ENCODE data around the gene SF1.
A peak's percentile ranks its signal among the peaks of the same experiment; 100 is the strongest.

The SF1 gene

GRCh38 chr11:64768300-64768694 lies 10.0 kb downstream of the SF1 start:
- H3K27me3 ChIP-seq (ENCODE audit: insufficient read depth, low read length, poor library complexity, severe bottlenecking): no peaks in the 10 kb centered on the region
- H4K20me1 ChIP-seq (ENCODE audit: insufficient read depth, low read length, poor library complexity, severe bottlenecking): peaks cover 99% of the 10 kb centered on the region
- H3K4me1 ChIP-seq (ENCODE audit: insufficient read depth, low read length, poor library complexity, severe bottlenecking): peaks cover 54% of the 10 kb centered on the region
- H3K9me2 ChIP-seq (replicated peaks; ENCODE audit: low read depth, low read length): no peaks in the 10 kb centered on the region
- no peak overlapping the region for H3K9ac ChIP-seq (ENCODE audit: low read depth, low read length, poor library complexity, severe bottlenecking)
- no peaks in the 10 kb centered on the region for H3K9me3 ChIP-seq (ENCODE audit: insufficient read depth, low read depth, low read length)
- no peak overlapping the region for H3K4me2 ChIP-seq (ENCODE audit: low read depth, low read length, poor library complexity, severe bottlenecking)
- H3K79me2 ChIP-seq (ENCODE audit: insufficient read depth, low read length): peaks cover 90% of the 10 kb centered on the region
- peaks cover 96% of the 10 kb centered on the region for H3K36me3 ChIP-seq (ENCODE audit: insufficient read depth, low read length)
- H3K4me3 ChIP-seq (ENCODE audit: low read length, poor library complexity, severe bottlenecking): no peak overlapping the region
- H2AFZ ChIP-seq (ENCODE audit: low read length): no peak overlapping the region
- H3F3A ChIP-seq (ENCODE audit: low read depth): peaks cover 51% of the 10 kb centered on the region
- TF ChIP-seq CTCF (conservative IDR thresholded peaks at IDR 0.05; ENCODE audit: low read length): no peak

- H3K79me2 ChIP-seq (ENCODE audit: insufficient read depth, low read length): peaks cover 88% of the 10 kb centered on the region
- H3K4me1 ChIP-seq (ENCODE audit: insufficient read depth, low read length, poor library complexity, severe bottlenecking): peaks cover 53% of the 10 kb centered on the region
- peak overlapping the region; percentile 4 for H3K4me3 ChIP-seq (ENCODE audit: low read length, poor library complexity, severe bottlenecking)
- H3K9ac ChIP-seq (ENCODE audit: low read depth, low read length, poor library complexity, severe bottlenecking): no peak overlapping the region
- no peaks in the 10 kb centered on the region for H3K9me2 ChIP-seq (replicated peaks; ENCODE audit: low read depth, low read length)
- no peaks in the 10 kb centered on the region for H3K9me3 ChIP-seq (ENCODE audit: insufficient read depth, low read depth, low read length)
- H2AFZ ChIP-seq (ENCODE audit: low read length): no peak overlapping the region
- peak overlapping the region; percentile 32 for H3K4me2 ChIP-seq (ENCODE audit: low read depth, low read length, poor library complexity, severe bottlenecking)
- H3K36me3 ChIP-seq (ENCODE audit: insufficient read depth, low read length): peaks cover 93% of the 10 kb centered on the region
- H3F3A ChIP-seq (ENCODE audit: low read depth): peaks cover 45% of the 10 kb centered on the region
- no peaks in the 10 kb centered on the region for H3K27me3 ChIP-seq (ENCODE audit: insufficient read depth, low read length, poor library complexity, severe bottlenecking)
- peaks cover 98% of the 10 kb centered on the region for H4K20me1 ChIP-seq (ENCODE audit: insufficient read depth, low read length, poor library complexity, severe bottlenecking)
- TF ChIP-seq CTCF (conservative IDR thresholded peaks at IDR 0.05; ENCODE audit: low read length) (peak; percentile 90), EZH2phosphoT487 (IDR thresholded peaks at IDR 0.05; ENCODE audit: borderline replicate concordance) (no peak)
Measured at GRCh38 chr11:64767344-64768299, 10.7 kb downstream of the SF1 start.

- Histone ChIP-seq H3K4me2 (ENCODE audit: low read depth, low read length, poor library complexity, severe bottlenecking) (no peak overlapping the region), H4K20me1 (ENCODE audit: insufficient read depth, low read length, poor library complexity, severe bottlenecking) (peaks cover 97% of the 10 kb centered on the region), H3K36me3 (ENCODE audit: insufficient read depth, low read length) (peaks cover 91% of the 10 kb centered on the region), H3K27me3 (ENCODE audit: insufficient read depth, low read length, poor library complexity, severe bottlenecking) (no peaks in the 10 kb centered on the region), H3K9me3 (ENCODE audit: insufficient read depth, low read depth, low read length) (no peaks in the 10 kb centered on the region), H2AFZ (ENCODE audit: low read length) (no peak overlapping the region), H3F3A (ENCODE audit: low read depth) (peaks cover 40% of the 10 kb centered on the region), H3K4me3 (ENCODE audit: low read length, poor library complexity, severe bottlenecking) (peak overlapping the region; percentile 4), H3K9ac (ENCODE audit: low read depth, low read length, poor library complexity, severe bottlenecking) (no peak overlapping the region), H3K79me2 (ENCODE audit: insufficient read depth, low read length) (peaks cover 85% of the 10 kb centered on the region), H3K9me2 (replicated peaks; ENCODE audit: low read depth, low read length) (no peaks in the 10 kb centered on the region), H3K4me1 (ENCODE audit: insufficient read depth, low read length, poor library complexity, severe bottlenecking) (peaks cover 51% of the 10 kb centered on the region)
- TF ChIP-seq EZH2phosphoT487 (IDR thresholded peaks at IDR 0.05; ENCODE audit: borderline replicate concordance) (no peak), CTCF (conservative IDR thresholded peaks at IDR 0.05; ENCODE audit: low read length) (no peak)
Measured at GRCh38 chr11:64766881-64767280, 11.5 kb downstream of the SF1 start.
